NCI-H1105 (cell line): Measurements from ENCODE around the gene DHRS7B.

Source experiments
- DNase-seq: peaks from one replicate; lab custom pipeline; 2025; lab: John Stamatoyannopoulos, UW

DHRS7B gene

GRCh38 chr17:21157586-21158370 is 31.0 kb downstream of the DHRS7B start:
- no peak for DNase-seq

GRCh38 chr17:21160401-21160800 is 33.6 kb downstream of the DHRS7B start:
- DNase-seq: no peak

- DNase-seq: no peak
These were observed 35.0 kb downstream of the DHRS7B start for GRCh38 chr17:21161498-21162393.

- DNase-seq: no peak
These were observed 35.6 kb downstream of the DHRS7B start for GRCh38 chr17:21162394-21162775.

- no peak for DNase-seq
These were observed 36.3 kb downstream of the DHRS7B start for GRCh38 chr17:21163101-21163500.

- no peak for DNase-seq
These were observed 37.5 kb downstream of the DHRS7B start for GRCh38 chr17:21164216-21164615.

GRCh38 chr17:21164620-21165019 is 37.9 kb downstream of the DHRS7B start:
- no peak for DNase-seq

GRCh38 chr17:21165922-21166594 is 39.3 kb downstream of the DHRS7B start:
- no peak for DNase-seq

GRCh38 chr17:21166595-21167210 is 39.9 kb downstream of the DHRS7B start:
- no peak for DNase-seq

GRCh38 chr17:21167303-21167702 is 40.5 kb downstream of the DHRS7B start:
- DNase-seq: no peak

- DNase-seq: no peak
These were observed 41.7 kb downstream of the DHRS7B start for GRCh38 chr17:21168555-21168865.

GRCh38 chr17:21169496-21169895 is 42.7 kb downstream of the DHRS7B start:
- DNase-seq: no peak

GRCh38 chr17:21170809-21171208 is 44.0 kb downstream of the DHRS7B start:
- no peak for DNase-seq

GRCh38 chr17:21171309-21171922 is 44.7 kb downstream of the DHRS7B start:
- DNase-seq: no peak

GRCh38 chr17:21171970-21172510 is 45.3 kb downstream of the DHRS7B start:
- DNase-seq: no peak

- DNase-seq: no peak
These were observed 46.1 kb downstream of the DHRS7B start for GRCh38 chr17:21172846-21173245.

GRCh38 chr17:21173543-21173942 is 46.8 kb downstream of the DHRS7B start:
- DNase-seq: no peak

GRCh38 chr17:21174186-21174585 is 47.4 kb downstream of the DHRS7B start:
- no peak for DNase-seq

- no peak for DNase-seq
These were observed 47.9 kb downstream of the DHRS7B start for GRCh38 chr17:21174713-21175112.

GRCh38 chr17:21176773-21177395 is 50.1 kb downstream of the DHRS7B start:
- DNase-seq: no peak

- no peak for DNase-seq
These were observed 50.6 kb downstream of the DHRS7B start for GRCh38 chr17:21177401-21177800.
